Posterior vena cava (tissue), 2 donors: ENCODE results near the gene HJV. TPM values are rescaled to one million over a fixed set of nuclear protein-coding genes. Genes with fewer than 3 reads are reported as not detected.

Source experiments
- DNase-seq: peaks from one replicate; pipeline ENCODE4 v3.0.0-alpha.2; 2020; ENCODE audit warnings: low spot score
- intact Hi-C, 2 donors: fragments of 100-400 bp; cut with DNase I; formaldehyde crosslinking; loops; one replicate each; pipeline versions ENCODE4 v1.14.1 to v1.14.2; 2022 to 2023
- total RNA-seq, 2 donors: library from RNA; stranded (reverse); fragmentation: NEBNext Ultra II Directional; extraction: Animal tissue kit (Norgen Biotek cat#: 25700); gene quantifications; one replicate each; pipeline ENCODE4 v1.2.1, GENCODE V29; 2021
- donor health status: DM: yes; HTN: yes; CAD: no.
- donor health status: DM: yes; HTN: yes; CAD: no.

Gene HJV
- total RNA-seq, 2 donors from 2014 or later, result not detected

DNA sequence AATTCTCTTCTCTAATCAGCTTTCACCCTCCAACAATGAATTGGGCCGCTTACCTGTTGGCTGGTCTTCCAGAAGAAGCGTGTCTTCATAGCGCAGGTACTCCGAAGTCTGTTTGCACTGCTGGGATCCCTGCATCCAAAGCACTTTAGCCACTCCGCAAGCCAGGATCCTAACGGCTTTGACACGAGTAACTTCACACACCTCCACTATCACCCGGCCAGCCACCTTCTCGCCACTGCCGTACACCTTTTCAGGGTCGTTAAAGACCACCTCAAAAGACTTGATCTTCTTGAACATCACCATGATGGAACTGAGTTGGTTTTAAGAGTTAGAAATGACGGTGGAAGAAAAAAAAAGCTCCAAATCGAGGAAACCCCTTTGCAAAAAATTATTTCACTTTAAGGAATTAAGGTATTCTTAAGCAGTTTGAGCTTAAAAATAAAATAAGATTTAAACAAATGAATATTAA is 25.5 kb downstream of the HJV start:
- intact Hi-C loops, result no loop called here

DNA sequence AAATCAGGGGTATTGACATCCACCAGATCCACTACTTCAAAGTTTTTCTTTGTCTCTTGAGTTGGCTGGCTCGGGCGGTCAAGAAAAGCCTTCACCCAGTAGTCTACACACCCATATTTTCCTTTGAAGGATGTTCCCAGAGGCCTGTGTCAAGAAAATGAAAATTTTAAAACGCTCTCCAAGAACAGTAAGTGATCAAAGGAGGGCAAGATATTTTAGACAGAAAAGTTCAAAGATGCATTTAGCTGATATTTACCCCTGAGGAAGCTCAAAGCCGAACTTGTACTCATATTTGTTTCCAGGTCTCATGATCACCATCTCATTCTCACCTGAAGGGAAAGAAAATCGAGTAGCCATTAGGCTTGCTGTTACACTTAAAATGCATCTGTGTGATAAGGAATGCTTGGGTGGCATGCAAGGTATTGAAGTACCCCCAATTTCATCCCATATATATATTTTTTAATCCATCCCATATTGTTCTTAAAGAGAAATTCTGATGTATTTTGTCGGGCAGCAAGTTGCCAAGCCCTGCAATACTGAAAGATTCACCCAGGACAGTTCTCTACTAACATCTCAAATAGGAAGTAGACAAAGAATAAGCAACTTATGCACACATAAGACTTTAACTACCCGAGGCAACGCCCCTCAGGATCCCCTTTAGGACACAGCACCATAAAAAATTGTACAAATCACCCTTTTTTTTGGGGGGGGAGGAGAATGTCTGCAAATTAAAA is 26.2 kb downstream of the HJV start:
- intact Hi-C loops, result no loop called here

More for the DNA sequence above, 25.5 kb downstream of the HJV start:
- DNase-seq, result no peak

DNA sequence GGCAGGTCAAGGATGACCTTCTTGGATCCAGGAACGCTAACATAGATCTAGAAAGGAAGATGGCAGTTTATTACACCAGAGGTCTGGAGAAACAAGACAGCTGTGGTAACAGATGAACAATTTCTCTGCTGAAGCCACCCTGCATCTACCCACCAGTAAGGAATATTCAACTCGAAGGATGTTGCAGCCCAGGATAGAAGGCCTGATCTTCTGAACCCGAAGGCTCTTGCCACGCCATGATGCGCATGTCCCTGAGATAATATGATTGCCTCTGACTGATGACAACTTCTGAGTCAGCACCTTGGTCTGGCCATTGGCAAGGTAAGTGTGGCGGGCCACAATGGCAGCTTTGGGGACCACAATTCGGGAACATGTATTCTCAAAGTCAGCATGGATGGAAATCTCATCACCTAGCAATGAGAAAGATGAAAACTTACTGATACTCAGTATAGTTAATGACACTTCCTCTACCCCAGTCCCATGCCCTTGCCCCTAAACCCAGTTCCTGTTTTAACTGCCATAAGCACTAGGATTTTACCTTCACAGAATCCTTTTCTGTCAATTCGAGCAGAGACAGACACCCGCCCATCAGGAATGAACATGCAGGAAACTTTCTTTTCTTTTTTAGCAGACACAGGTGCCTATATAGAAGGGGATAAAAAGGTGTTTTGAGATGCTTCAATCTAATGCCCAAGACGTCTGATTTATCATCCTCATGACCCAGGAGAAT is 27.0 kb downstream of the HJV start:
- no peak for DNase-seq
- intact Hi-C loops, result no loop called here

More for the DNA sequence above, 26.2 kb downstream of the HJV start:
- no peak for DNase-seq

DNA sequence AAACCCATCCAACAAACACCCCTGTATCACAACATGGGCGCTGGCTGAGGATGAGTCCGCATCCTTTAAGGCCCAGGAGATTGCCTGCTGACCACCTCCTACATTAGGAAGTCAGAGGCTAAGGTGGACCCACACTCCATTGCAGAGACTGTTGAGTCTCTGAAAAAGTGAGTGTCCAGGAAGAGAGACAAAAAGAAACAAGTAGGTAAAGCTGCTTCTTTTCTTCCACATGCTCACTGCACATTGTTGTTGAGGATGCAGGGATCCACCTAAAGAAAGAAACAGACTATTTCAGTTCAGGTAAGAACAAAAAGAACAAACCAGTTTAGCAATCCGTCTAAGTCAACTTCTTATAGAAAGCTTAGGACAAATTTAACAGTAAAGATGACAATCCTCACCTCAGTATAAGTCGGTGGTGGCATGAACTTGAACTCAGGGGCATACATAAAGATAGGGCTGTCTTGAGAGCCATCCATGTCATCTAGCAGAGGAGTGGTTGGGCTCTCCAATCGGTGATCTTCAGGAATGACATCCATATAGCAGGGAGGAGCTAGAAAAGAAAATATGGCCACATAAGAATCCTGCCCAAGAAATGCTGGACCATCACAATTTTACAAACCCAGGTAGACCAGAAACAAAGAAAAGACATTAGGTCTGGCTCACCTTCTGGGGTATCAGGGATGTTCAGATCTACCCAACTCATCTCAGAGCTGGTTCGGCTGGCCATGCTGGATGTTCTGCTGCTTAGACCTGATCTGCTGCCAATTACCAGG is 27.7 kb downstream of the HJV start:
- no peak for DNase-seq
- intact Hi-C loops, result no loop called here

DNA sequence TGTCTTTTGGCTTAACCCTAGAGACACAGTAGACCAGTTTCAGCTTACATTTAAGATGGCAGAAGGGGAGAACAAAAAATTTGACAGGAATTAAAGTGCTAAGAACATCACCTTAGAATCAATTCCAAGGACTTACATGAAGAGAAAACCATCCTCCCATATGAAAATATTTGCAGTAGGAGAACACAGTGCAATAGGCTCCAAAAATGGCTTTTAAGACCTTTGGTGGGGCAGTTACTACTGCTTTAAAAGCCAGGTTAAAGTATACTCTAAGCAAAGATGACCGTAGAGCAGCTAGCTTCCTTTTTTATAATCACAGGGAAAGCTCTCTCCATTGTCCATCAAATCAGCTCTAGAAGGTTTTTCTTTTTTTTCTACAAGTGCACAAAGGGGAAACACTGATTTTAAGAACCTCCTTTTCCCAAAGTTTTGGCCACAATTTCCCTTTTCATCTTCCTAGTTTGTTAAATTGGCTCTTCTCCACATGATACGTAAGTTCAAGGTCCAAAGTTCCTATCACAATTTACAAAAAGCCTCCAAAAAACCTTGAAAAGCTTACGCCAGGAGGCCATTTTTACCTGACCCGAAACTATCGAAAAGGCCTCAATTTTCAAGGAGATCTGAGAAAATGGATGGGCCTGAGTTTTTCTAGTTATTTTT is 28.4 kb downstream of the HJV start:
- DNase-seq, result no peak
- intact Hi-C loops, result no loop called here

DNA sequence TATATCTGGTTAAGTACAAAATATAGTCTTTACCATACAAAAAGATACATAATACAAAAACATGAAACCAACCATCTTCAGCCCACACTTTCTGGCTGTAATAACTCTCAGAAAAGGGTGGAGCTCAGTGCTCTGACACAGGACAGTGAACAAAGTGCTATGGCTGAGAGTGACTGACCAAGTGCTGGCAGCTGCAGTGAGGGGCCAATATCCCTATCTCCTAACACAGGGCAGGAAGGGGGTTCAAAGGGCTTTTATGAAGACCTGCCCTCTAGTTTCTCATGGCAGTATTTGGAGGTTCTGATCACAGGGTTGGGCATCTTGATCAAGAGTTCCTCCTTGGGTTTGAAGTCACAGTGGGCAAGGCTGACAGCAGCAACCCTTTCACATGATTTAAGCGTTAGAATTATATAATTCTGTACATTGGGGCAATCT is 29.0 kb downstream of the HJV start:
- DNase-seq, result no peak

DNA sequence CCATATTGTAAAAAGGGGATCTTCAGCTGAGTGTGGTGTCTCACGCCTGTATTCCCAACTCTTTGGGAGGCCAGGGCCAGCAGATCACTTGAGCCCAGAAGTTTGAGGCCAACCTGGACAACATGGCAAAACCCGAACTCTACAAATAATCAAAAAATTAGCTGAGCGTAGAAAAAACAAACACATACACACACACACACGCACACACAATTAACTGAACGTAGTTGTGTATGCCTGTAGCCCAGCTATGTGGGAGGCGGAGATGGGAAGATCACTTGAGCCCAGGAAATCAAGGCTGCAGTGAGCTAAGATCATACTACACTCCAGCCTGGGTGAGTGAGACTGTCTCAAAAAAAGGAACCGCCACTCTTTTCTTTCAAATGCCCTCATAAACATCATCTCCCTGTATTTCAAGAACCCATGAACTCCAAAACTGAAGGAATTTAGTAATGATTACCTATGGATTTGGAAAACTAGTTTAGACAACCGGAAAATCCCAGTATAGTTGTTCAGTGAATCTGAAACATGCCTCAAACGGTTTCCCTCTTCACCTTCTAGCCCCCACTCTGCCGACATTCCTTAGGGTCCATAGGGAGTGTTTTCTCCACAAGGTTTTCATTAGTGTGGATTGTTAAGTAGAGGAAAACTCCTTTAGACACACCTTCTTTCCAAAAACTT is 29.7 kb downstream of the HJV start:
- DNase-seq, result no peak
- intact Hi-C loops, result no loop called here

More for the DNA sequence above, 29.0 kb downstream of the HJV start:
- intact Hi-C loops, result no loop called here

DNA sequence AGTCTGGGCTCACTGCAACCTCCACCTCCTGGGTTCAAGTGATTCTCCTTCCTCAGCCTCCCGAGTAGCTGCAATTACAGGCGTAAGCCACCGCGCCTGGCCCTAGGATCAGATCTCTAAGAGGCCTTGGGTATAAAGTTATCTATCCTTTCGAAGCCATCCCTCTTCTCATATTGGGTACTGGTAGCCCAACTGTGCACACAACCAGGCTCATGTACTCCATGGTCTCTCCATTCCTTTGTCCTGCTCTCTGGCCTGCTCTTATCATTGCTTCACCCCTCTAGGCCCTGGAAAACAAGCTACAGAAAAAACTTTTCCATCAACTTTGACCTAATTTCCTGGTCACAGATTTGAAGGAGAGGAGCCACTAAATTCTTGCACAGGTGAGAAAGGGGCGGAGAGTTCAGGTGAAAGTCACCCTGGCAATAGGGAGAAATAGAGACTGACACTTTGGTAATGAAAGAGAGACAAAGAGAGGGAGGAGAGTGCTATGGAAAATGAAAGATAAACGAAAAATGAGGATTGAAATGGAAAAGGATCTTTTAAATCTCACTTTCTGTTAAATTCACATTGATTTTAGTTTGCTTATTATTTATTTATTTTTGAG is 31.2 kb downstream of the HJV start:
- DNase-seq, result no peak
- intact Hi-C loops, result no loop called here

DNA sequence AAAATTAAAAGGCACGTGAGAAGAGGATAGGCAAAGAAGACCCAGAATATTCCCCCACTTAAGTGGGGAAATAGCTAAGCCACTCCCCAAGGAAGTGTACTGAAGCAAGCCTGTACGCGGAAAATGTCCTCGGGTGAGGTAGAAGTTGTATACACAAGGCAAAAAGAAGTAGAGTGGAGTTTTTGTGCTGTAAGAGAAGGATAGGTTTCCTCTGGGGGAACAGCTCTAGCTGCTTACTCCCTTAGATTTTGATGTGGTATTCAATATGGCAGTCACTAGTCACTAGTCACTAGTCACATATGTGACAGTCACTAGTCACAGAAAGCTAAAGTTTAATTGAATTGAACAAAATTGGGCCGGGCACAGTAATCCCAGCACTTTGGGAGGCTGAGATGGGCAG is 32.8 kb downstream of the HJV start:
- intact Hi-C loops, result no loop called here
- no peak for DNase-seq

DNA sequence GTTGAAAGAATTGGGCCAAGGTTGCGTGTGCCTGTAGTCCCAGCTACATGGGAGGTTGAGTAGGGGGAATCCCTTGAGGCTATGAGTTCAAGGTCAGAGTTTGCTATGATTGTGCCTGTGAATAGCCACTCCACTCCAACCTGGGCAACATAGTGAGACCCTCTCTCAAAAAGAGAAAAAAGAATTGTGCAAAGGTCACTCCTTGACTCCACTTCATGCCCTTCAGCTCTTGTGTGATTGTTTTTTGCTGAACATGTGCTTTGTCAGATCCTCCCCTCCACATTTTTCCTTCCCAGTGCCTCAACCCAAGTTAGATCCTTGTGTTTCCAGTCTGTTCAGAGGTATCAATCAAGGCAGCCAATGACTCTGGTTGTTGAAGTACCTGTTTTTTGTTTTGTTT is 33.6 kb downstream of the HJV start:
- DNase-seq, result no peak
- intact Hi-C loops, result no loop called here

DNA sequence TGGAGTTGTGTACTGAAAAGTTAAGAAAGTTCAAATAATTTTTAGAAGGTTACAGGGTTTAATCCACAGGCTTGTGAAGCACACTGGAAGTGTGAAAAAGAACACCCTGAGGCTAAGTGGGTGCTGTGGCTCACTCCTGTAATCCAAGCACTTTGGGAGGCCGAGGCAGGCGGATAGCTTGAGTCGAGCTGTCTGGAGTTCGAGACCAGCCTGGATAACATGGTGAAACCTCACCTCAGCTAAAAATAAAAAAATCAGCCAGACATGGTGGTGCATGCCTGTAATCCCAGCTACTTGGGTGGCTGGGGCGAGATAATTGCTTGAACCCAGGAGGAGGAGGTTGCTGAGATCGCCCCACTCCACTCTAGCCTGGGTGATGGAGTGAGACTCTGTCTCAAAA is 35.0 kb downstream of the HJV start:
- intact Hi-C loops, result no loop called here

DNA sequence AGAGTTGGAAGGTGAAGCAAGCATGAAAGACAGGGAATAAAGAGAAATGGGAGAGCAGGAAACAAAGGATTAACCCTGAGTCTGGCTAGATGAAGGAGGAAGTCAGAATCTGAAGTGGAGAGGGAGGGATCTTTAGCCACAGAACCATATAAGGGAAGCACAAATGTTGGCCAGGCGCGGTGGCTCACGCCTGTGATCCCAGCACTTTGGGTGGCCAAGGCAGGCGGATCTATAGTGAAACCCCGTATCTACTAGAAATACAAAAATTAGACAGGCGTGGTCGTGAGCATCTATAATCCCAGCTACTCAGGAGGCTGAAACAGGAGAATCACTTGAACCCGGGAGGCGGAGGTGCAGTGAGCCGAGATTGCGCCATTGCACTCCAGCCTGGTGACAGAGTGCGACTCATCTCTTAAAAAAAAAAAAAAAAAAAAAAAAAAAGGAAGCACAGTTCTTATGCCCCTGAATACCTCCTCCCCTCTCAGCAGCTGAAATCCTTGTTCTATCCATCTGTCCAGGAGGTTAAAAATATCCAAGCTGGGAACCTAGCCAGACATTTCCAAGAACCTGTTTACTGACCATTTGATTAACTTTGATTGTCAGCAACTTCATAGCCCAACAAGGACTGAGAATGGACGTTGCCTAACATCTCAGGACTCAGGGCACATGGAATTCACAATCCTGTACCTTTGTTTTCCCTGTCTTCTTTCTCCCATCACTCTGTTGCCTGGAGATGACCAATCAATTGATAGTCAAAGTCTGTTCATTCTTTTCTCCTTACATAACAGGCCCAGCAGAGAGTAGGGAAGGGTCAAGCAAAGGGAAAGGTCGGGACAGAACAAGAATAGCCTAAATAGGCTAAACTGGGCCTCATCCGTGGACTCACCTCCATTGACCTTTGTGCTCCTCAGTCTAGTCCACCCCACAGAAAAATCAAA is 35.8 kb downstream of the HJV start:
- no peak for DNase-seq
- intact Hi-C loops, result loop anchor here in 1 of 2 donors (2.0 kb wide), 1 partner anchor 19 kb away; no protein-coding TSS in a partner anchor

More for the DNA sequence above, 35.0 kb downstream of the HJV start:
- DNase-seq, result no peak

DNA sequence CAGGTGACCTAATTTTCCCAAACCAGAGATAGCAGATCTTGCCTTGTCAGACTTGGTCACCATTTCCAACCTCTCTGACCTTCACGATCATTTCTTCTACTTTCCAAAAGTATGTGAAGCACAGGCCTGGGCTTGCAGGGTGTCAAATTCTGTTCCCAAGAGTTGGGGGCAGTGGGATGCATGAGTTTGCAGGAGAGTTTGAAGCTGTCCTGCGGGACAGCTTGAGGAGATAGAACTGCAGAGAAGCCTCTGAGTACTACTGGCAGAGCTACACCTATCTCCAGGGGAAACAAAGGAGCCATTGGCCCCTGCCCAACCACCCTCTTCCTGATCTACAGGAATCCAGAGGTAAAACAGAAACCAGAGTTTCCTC is 36.4 kb downstream of the HJV start:
- intact Hi-C loops, result loop anchor here in 1 of 2 donors (2.0 kb wide), 1 partner anchor 20 kb away; no protein-coding TSS in a partner anchor
- no peak for DNase-seq

DNA sequence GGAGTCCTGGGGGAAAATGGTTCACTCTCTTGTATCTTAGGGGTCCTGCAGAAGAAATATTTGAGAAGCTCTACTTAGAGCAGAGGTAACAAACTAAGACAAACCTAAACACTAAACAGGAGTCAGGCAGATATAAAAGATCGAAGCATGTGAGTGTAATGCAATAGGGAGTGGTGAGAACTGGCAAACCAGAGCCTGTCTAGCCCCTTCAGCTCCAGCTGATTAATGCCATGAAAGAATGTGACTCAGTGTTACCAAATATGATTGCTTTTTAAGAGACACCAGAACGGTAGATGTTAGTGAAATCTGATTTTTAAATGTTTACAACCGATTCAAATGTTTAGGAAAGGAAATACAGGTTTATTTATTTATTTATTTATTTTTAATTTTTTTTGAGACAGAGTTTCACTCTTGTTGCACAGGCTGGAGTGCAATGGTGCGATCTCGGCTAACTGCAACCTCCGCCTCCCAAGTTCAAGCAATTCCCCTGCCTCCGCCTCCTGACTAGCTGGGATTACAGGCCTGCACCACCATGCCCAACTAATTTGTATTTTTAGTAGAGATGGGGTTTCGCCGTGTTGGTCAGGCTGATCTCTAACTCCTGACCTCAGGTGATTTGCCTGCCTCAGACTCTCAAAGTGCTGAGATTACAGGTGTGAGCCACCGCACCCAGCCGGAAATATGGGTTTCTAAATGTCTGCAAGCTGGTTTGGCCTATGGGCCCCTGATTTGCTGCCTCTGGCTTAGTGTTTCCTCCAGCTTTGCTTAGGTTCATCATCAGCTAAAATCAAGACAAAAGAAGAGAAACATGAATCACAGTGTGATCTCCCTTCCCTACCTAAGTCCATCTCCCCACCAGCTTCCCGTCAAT is 37.3 kb downstream of the HJV start:
- DNase-seq, result no peak
- intact Hi-C loops, result loop anchor here in 1 of 2 donors (2.0 kb wide), 1 partner anchor 21 kb away; no protein-coding TSS in a partner anchor

DNA sequence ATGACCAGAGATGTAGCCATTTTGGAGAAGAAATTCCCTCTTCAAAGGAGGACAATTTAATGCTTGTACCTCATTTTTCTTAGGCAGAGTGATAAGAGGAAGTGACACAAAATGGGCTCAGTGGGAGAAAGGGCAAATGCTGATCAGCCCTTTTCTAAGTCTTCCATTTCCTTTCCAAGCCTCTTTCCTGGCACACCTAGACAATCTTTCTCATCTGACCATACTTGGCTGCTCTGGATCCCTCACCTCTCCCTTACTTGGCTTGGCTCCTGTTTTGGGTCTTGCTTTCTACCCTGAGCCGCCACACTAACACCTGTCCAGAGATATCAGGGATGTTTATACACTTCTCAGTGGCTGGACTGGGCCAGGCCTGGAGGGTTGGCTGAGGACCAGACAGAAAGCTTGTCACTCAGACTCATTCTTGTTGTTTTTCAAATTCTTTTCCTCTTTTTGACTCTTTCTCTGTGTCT is 38.3 kb downstream of the HJV start:
- no peak for DNase-seq
- intact Hi-C loops, result no loop called here

DNA sequence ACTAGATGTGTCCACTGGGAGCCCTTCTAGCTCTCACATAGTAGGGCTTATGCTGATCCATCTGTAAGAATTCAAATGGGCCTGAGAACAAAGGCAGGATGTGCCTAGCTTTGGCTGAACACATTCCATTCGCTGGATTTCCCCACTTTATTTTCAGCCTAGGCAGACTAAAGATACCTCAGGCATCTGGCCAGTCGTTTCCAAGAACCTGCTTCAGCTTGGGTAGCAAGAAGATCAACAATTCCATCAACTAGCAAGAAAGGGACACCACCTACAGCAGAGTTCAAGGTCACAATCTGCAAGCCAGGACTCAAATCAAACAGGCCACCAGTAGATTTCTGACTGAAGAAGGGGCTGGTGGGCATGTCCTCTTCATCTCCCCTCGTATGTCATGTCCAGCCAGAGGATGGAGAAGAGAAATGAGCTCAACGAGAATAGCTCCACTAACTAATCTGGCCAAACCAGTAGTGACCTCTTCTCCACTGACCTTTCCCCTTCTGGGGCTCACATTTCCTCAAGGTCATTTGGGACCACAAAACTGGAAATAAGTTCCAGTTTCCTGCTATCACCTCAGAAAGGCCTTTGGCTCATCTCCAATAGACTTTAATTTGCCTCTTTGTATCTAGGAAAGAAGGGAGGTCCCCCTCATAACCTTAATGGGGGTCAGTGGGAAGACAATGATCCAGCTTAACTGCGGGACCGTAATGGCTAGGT is 39.4 kb downstream of the HJV start:
- no peak for DNase-seq

More for the DNA sequence above, 39.4 kb downstream of the HJV start:
- intact Hi-C loops, result no loop called here
